K562 (cell line): ENCODE results near the gene AGAP3. TPM values are rescaled to one million over a fixed set of nuclear protein-coding genes. Genes with fewer than 3 reads are reported as not detected.

Experiments used
- ATF1 ChIP-seq, 2 experiments: fragments of 450-650 bp in 1 of 2; IDR thresholded peaks; 2 replicates each; pipeline ENCODE4 v1.6.1; 2016; ENCODE audit warnings: missing compliant biosample characterization in 1 of 2, missing genetic modification characterization in 1 of 2
- BDP1 ChIP-seq: IDR thresholded peaks from 3 replicates; pipeline ENCODE4 v1.6.1; 2011; ENCODE audit not compliant: insufficient read length, insufficient read depth
- CGGBP1 ChIP-seq: fragments of 250-450 bp; sonication (Bioruptor Pico); IDR thresholded peaks from 2 replicates; pipeline ENCODE4 v1.9.0; 2021; ENCODE audit warnings: mild to moderate bottlenecking
- CHD2 ChIP-seq: IDR thresholded peaks from 2 replicates; pipeline ENCODE4 v1.6.1; 2011; ENCODE audit warnings: low read depth, low read length
- EHMT2 ChIP-seq: fragments of 450-650 bp; IDR thresholded peaks from 2 replicates; pipeline ENCODE4 v1.6.1; 2018; ENCODE audit warnings: antibody characterized with exemption
- ETV5 ChIP-seq: sonication (generic); formaldehyde crosslinking; IDR thresholded peaks from 2 replicates; pipeline ENCODE4 v1.4.0; 2020; ENCODE audit warnings: low read depth, mild to moderate bottlenecking, missing genetic modification reagents
- HBP1 ChIP-seq: fragments of 450-650 bp; formaldehyde crosslinking; IDR thresholded peaks from 2 replicates; pipeline ENCODE4 v1.4.0; 2022; ENCODE audit warnings: missing genetic modification characterization
- HDAC6 ChIP-seq: IDR thresholded peaks from 2 replicates; pipeline ENCODE4 v1.6.1; 2012; ENCODE audit warnings: low read depth, mild to moderate bottlenecking, control low read depth, inconsistent platforms, low read length, moderate library complexity
- ILK ChIP-seq: fragments of 450-650 bp; IDR thresholded peaks from 2 replicates; pipeline ENCODE4 v1.6.1; 2016; ENCODE audit warnings: missing genetic modification characterization, low read depth, mild to moderate bottlenecking, missing compliant biosample characterization, moderate library complexity, borderline replicate concordance
- MAFK ChIP-seq: IDR thresholded peaks from 2 replicates; pipeline ENCODE4 v1.6.1; 2011; ENCODE audit warnings: low read length, improper control_type of control experiment
- MCM7 ChIP-seq, 2 experiments: fragments of 450-650 bp; IDR thresholded peaks; 2 replicates each; pipeline ENCODE4 v1.6.1; 2016 to 2018
- NONO ChIP-seq, 2 experiments: fragments of 200-400 bp in 1 of 2; fragments of 450-650 bp in 1 of 2; formaldehyde crosslinking in 1 of 2; IDR thresholded peaks; 2 replicates each; pipeline ENCODE4 v1.6.1; 2017; ENCODE audit warnings: low read depth in 2 of 2, mild to moderate bottlenecking in 2 of 2, moderate library complexity in 2 of 2, low read length in 1 of 2
- NR2C2 ChIP-seq, 2 experiments: fragments of 200-800 bp in 1 of 2; sonication (Bioruptor generic) in 1 of 2; sonication (generic) in 1 of 2; formaldehyde crosslinking in 1 of 2; IDR thresholded peaks; 2 replicates each; pipeline versions ENCODE4 v1.6.1 to v1.8.0; 2016 to 2022; ENCODE audit warnings: mild to moderate bottlenecking in 1 of 2, missing compliant biosample characterization in 1 of 2, missing genetic modification characterization in 1 of 2, missing genetic modification reagents in 1 of 2
- POLR2AphosphoS2 ChIP-seq: IDR thresholded peaks from 2 replicates; pipeline ENCODE4 v1.6.1; 2012; ENCODE audit warnings: low read length, improper control_type of control experiment
- SRF ChIP-seq, 2 experiments: fragments of 250-450, 450-650 bp in 1 of 2; sonication (Bioruptor Pico) in 1 of 2; sonication (generic) in 1 of 2; formaldehyde crosslinking; IDR thresholded peaks; 2 replicates each; pipeline versions ENCODE4 v1.5.0 to v1.5.1; 2020 to 2022; ENCODE audit warnings: mild to moderate bottlenecking in 1 of 2, missing genetic modification reagents in 1 of 2
- ZFP91 ChIP-seq: sonication (generic); formaldehyde crosslinking; IDR thresholded peaks from 2 replicates; pipeline ENCODE4 v1.8.0; 2022; ENCODE audit warnings: mild to moderate bottlenecking, missing genetic modification reagents
- ZNF253 ChIP-seq: fragments of 250-450 bp; sonication (Bioruptor Pico); conservative IDR thresholded peaks from 2 replicates; pipeline ENCODE4 v1.6.1; 2021; ENCODE audit warnings: mild to moderate bottlenecking
- polyA plus RNA-seq, 8 experiments: library from polyadenylated mRNA; depleted of rRNA in 4 of 8; stranded (reverse) in 5 of 8; unstranded in 3 of 8; fragments of >200 nt; fragmentation: Nextera tagmentation in 2 of 8; fragmentation: Illumina TruSeq in 1 of 8; extraction: Ambion mirVana in 2 of 8; extraction: Trizol in 1 of 8; gene quantifications; 2 replicates each; pipeline versions ENCODE4 v1.2.1 to v1.2.3, GENCODE V29; 2011 to 2014; ENCODE audit warnings: inconsistent platforms in 1 of 8, missing spikeins in 1 of 8
- total RNA-seq, 7 experiments: library from RNA; depleted of rRNA in 6 of 7; stranded (reverse); fragments of >200 nt in 6 of 7; fragmentation: Illumina TruSeq in 2 of 7; extraction: Trizol in 2 of 7; gene quantifications; 2 replicates each; pipeline versions ENCODE4 v1.2.1 to v1.2.3, GENCODE V29; 2011 to 2021; ENCODE audit warnings: low replicate concordance in 1 of 7
- TF ChIP-seq, protein P1 (sequence below): sonication (generic); formaldehyde crosslinking; IDR thresholded peaks from 2 replicates; pipeline ENCODE4 v1.8.0; 2022; ENCODE audit warnings: missing genetic modification reagents, mild to moderate bottlenecking, moderate library complexity, borderline replicate concordance
- TF ChIP-seq, protein P2 (sequence below): fragments of 200-800 bp; sonication (Bioruptor generic); IDR thresholded peaks from 2 replicates; pipeline ENCODE4 v1.6.1; 2017; ENCODE audit warnings: missing genetic modification characterization, missing compliant biosample characterization

AGAP3 gene
- total and polyA plus RNA-seq, 9 of the 15 experiments (the other 6 are each of a cell fraction or from before 2014, with no cell fraction given): 3.4 to 208 (median 62.2) TPM

GRCh38 chr7:151168003-151168786, 81.9 kb downstream of the AGAP3 start (continued):
- TF ChIP-seq ZFP91 (CRISPR knock-in tag) (no peak), EHMT2 (peak; percentile 62; the same call in 1 of the 2 replicates), ATF1 (CRISPR knock-in tag; IDR thresholded peaks at IDR 0.05) (no peak), ATF1 (tag; IDR thresholded peaks at IDR 0.05) (0 out of 2 replicates have a peak, but pooled peaks have one; percentile 26), BDP1 (no peak), HBP1 (CRISPR knock-in tag) (peak; percentile 56; the same call in 1 of the 2 replicates), NR2C2 (CRISPR knock-in tag; IDR thresholded peaks at IDR 0.05) (no peak), NR2C2 (tag; IDR thresholded peaks at IDR 0.05) (0 out of 2 replicates have a peak, but pooled peaks have one; percentile 12), NONO (IDR thresholded peaks at IDR 0.05; ENCODE audit: low read depth in 2 of 2, low read length in 1 of 2) (0 out of 4 replicates have a peak, but pooled peaks of 1 of the 2 experiments have one; percentile 55), HDAC6 (no peak), CGGBP1 (CRISPR knock-in tag) (no peak), MAFK (no peak), ZNF253 (CRISPR knock-in tag) (no peak), ETV5 (CRISPR knock-in tag) (no peak), SRF (CRISPR knock-in tag; IDR thresholded peaks at IDR 0.05) (no peak), CHD2 (no peak), POLR2AphosphoS2 (no peak), MCM7 (IDR thresholded peaks at IDR 0.05) (0 out of 4 replicates have a peak, but pooled peaks of 1 of the 2 experiments have one; percentile 56), ILK (no peak)
- TF ChIP-seq, protein P1, sequence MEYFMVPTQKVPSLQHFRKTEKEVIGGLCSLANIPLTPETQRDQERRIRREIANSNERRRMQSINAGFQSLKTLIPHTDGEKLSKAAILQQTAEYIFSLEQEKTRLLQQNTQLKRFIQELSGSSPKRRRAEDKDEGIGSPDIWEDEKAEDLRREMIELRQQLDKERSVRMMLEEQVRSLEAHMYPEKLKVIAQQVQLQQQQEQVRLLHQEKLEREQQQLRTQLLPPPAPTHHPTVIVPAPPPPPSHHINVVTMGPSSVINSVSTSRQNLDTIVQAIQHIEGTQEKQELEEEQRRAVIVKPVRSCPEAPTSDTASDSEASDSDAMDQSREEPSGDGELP: peak; percentile 34; the same call in 1 of the 2 replicates
- TF ChIP-seq, protein P2, sequence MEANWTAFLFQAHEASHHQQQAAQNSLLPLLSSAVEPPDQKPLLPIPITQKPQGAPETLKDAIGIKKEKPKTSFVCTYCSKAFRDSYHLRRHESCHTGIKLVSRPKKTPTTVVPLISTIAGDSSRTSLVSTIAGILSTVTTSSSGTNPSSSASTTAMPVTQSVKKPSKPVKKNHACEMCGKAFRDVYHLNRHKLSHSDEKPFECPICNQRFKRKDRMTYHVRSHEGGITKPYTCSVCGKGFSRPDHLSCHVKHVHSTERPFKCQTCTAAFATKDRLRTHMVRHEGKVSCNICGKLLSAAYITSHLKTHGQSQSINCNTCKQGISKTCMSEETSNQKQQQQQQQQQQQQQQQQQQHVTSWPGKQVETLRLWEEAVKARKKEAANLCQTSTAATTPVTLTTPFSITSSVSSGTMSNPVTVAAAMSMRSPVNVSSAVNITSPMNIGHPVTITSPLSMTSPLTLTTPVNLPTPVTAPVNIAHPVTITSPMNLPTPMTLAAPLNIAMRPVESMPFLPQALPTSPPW: peak; percentile 47; the same call in 1 of the 2 replicates
